NCI-H1105 (cell line): Measurements from ENCODE around the gene EYS.
"Not testable (repeated sequence)": the region's sequence is repeated elsewhere in the genome, so short reads cannot be mapped to it uniquely, and the experiment has no call there.

ENCODE experiments used
- DNase-seq: peaks from one replicate; lab custom pipeline; 2025; lab: John Stamatoyannopoulos, UW

Gene EYS

GRCh38 chr6:64299176-64299575 is 1407.8 kb downstream of the EYS start:
- no peak for DNase-seq

GRCh38 chr6:64294034-64294433 is 1413.0 kb downstream of the EYS start:
- DNase-seq, result no peak

- DNase-seq, result no peak
Measured at GRCh38 chr6:64293298-64293697, 1413.7 kb downstream of the EYS start.

- no peak for DNase-seq
Measured at GRCh38 chr6:64290867-64291266, 1416.2 kb downstream of the EYS start.

GRCh38 chr6:64289931-64290330 is 1417.1 kb downstream of the EYS start:
- no peak for DNase-seq

GRCh38 chr6:64288351-64288750 is 1418.7 kb downstream of the EYS start:
- no peak for DNase-seq

GRCh38 chr6:64281167-64281566 is 1425.9 kb downstream of the EYS start:
- no peak for DNase-seq

GRCh38 chr6:64280569-64280968 is 1426.5 kb downstream of the EYS start:
- peak; percentile 13 for DNase-seq

- no peak for DNase-seq
Measured at GRCh38 chr6:64270083-64270482, 1436.9 kb downstream of the EYS start.

GRCh38 chr6:64266351-64266821 is 1440.6 kb downstream of the EYS start:
- no peak for DNase-seq

GRCh38 chr6:64263778-64264177 is 1443.2 kb downstream of the EYS start:
- no peak for DNase-seq

GRCh38 chr6:64259372-64259771 is 1447.7 kb downstream of the EYS start:
- no peak for DNase-seq

GRCh38 chr6:64258752-64259151 is 1448.3 kb downstream of the EYS start:
- DNase-seq, result no peak

GRCh38 chr6:64258302-64258701 is 1448.7 kb downstream of the EYS start:
- DNase-seq, result no peak

- no peak for DNase-seq
Measured at GRCh38 chr6:64257586-64257985, 1449.4 kb downstream of the EYS start.

GRCh38 chr6:64256483-64256882 is 1450.5 kb downstream of the EYS start:
- no peak for DNase-seq

GRCh38 chr6:64255000-64255399 is 1452.0 kb downstream of the EYS start:
- DNase-seq, result no peak

- DNase-seq, result no peak
Measured at GRCh38 chr6:64254558-64254957, 1452.5 kb downstream of the EYS start.

GRCh38 chr6:64252256-64252655 is 1454.8 kb downstream of the EYS start:
- DNase-seq, result no peak

- DNase-seq, result no peak
Measured at GRCh38 chr6:64250126-64250525, 1456.9 kb downstream of the EYS start.

- no peak for DNase-seq
Measured at GRCh38 chr6:64249115-64249514, 1457.9 kb downstream of the EYS start.

- DNase-seq, result no peak
Measured at GRCh38 chr6:64243618-64244017, 1463.4 kb downstream of the EYS start.

- not testable (repeated sequence) for DNase-seq
Measured at GRCh38 chr6:64238908-64239307, 1468.1 kb downstream of the EYS start.

GRCh38 chr6:64238071-64238470 is 1469.0 kb downstream of the EYS start:
- no peak for DNase-seq

- no peak for DNase-seq
Measured at GRCh38 chr6:64233746-64234145, 1473.3 kb downstream of the EYS start.
